ENCODE measurements around the gene NEURL2.
"Not testable (repeated sequence)": the region's sequence is repeated elsewhere in the genome, so short reads cannot be mapped to it uniquely, and the experiment has no call there.

NEURL2 gene

GRCh38 chr20:45890985-45891983 is at the start of gene NEURL2, which contains the start of gene CTSA:
NEURL2 (minus strand) TSS chr20:45891208; CDS start chr20:45890991, 217 bp downstream.
CTSA (plus strand) TSS chr20:45891335; CDS start chr20:45891569, 234 bp downstream.
- no peak for TF ChIP-seq ZNF274 (IDR thresholded peaks at IDR 0.05; ENCODE audit: low read depth, low read length)
- H3K4me3 ChIP-seq (ENCODE audit: low read length), result peak within 1 kb of the TSS; percentile 76; the same call in 1 of the 2 replicates

DNA sequence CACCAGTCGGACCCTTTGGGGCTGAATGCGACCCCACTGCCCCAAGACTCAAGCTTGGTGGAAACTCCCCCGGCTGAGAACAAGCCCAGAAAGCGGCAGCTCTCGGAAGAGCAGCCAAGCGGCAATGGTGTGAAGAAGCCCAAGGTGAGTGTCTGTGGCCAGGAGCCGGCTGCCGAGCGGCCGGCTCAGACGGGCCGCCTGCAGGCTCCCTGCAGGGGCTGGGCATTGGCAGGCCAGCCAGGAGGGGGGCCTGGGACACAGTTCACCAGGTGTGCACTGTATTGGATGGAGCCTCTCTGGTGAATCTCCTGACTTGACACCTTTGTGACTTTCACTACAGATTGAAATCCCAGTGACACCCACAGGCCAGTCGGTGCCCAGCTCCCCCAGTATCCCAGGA is 49.5 kb upstream of the NEURL2 start:
- no peak overlapping the region for H3K4me3 ChIP-seq (ENCODE audit: low read length)
- no peak for TF ChIP-seq ZNF274 (IDR thresholded peaks at IDR 0.05; ENCODE audit: low read depth, low read length)

DNA sequence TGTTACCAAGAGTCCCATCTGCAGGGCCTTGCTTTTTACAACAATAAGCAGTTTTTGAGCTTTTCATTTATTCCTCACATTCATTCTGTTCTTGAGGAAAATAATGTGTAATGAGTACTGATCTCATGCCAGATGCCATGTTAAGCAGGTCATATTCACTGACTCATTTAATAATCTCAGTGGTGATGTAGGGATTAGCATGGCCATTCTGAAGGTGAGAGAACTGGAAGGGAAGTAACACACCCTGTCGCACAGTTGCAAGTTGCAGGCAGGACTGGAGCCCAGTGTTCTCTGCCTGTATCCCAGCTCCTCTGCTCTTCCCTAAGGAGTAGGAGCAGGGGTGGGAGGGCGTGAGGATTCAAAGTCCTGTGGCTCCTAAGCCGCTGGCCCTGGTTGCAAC is 49.0 kb upstream of the NEURL2 start:
- TF ChIP-seq ZNF274 (IDR thresholded peaks at IDR 0.05; ENCODE audit: low read depth, low read length), result no peak
- no peak overlapping the region for H3K4me3 ChIP-seq (ENCODE audit: low read length)

DNA sequence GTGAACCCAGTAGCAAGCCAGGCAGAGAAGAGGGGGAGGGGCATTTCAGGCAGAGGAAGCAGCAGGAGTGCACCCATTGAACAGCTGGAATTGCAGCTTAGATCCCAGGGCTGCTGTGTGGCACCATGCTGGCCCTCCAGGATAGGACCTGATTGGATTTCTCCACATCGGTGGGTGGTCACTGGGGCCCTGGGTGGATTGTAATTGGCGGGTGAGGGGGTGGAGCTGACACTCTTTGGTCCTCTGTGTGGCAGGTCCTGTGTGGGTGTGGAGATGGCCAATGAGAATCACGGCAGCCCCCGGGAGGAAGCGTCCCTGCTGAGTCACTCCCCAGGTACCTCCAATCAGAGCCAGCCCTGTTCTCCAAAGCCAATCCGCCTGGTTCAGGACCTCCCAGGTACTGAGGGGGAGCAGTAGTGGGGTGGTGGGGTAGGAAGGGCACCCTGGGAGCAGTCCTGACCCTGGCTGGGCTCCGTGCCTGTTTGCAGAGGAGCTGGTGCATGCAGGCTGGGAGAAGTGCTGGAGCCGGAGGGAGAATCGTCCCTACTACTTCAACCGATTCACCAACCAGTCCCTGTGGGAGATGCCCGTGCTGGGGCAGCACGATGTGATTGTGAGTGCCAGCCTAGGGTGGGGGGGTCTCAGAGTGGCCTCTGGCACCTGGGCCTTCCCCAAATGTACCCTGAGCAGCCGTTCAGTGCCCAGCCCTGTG is 47.9 kb upstream of the NEURL2 start:
- no peak for TF ChIP-seq ZNF274 (IDR thresholded peaks at IDR 0.05; ENCODE audit: low read depth, low read length)
- no peak overlapping the region for H3K4me3 ChIP-seq (ENCODE audit: low read length)

DNA sequence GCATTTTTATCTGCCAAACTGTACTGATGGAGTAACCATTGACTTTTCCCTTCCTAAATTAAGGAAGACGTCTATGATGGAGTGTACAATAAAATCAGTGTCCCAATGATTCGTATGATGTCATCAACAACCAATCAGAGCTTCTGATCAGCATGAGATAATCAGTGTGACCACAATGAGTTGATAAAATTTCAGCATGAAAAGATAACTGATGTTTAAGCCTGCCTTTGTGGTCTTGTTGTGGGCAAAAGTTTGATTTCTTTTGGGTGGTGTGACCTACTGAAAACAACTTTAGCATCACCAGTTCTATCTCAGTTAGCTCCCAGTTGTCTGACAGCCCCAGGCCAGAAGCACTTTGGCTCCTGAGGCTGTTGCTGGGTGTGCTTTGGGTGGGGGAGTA is 46.8 kb upstream of the NEURL2 start:
- TF ChIP-seq ZNF274 (IDR thresholded peaks at IDR 0.05; ENCODE audit: low read depth, low read length), result no peak
- no peak overlapping the region for H3K4me3 ChIP-seq (ENCODE audit: low read length)

GRCh38 chr20:45935416-45936046 is 44.5 kb upstream of the NEURL2 start:
- TF ChIP-seq ZNF274 (IDR thresholded peaks at IDR 0.05; ENCODE audit: low read depth, low read length), result no peak

DNA sequence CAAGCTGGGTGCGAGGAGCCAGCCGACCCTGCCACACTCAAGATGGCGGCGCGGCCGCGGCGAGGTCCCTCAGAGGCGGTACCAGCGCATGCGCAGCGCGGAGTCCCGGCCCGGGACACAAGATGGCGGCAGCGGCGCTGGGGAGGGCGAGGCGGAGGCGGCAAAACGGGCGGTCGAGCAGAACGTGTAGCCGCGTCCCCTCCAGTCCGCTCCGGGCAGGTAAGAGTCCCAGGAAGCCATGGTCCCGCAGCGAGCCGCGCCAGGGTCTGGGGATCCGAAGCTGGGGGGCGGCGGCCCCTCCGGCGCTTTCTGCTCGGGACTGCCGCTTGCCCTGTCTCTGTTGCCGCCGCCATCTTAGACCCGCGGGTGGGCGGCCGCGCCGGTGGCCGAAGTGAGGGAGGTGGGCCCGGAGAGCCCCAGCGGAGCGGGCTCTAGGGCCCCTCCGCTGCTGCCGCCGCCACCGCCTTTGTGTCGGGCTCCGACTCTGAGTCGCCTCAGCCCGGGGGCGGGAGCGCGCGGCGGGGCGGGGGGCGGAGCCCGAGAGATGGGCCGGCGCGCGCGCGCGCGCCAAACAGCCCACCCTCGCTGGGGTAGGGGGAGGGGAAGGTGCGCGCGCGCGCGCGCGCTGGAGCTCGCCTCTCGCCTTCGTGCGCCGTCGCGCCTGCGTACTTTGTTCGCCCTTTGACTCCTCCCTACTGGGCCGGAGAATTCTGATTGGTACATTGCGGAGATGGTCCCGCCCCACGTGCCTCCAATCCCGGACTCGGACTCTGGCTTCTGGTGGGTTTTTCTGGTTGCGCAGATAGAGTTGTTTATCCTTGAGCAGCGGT is 43.8 kb upstream of the NEURL2 start, which contains the start of gene PCIF1:
Gene PCIF1, plus strand, starts transcription at position 98 of the 830 bp plus-strand sequence. CDS start 4,317 bp downstream, outside the sequence.
- TF ChIP-seq ZNF274 (IDR thresholded peaks at IDR 0.05; ENCODE audit: low read depth, low read length), result no peak
- H3K4me3 ChIP-seq (ENCODE audit: low read length), result peak within 1 kb of the TSS; percentile 96

More at GRCh38 chr20:45935416-45936046, 44.5 kb upstream of the NEURL2 start:
- peak overlapping the region; percentile 96 for H3K4me3 ChIP-seq (ENCODE audit: low read length)

GRCh38 chr20:45934046-45934585 is 43.1 kb upstream of the NEURL2 start:
- no peak for TF ChIP-seq ZNF274 (IDR thresholded peaks at IDR 0.05; ENCODE audit: low read depth, low read length)
- peak overlapping the region; percentile 72 for H3K4me3 ChIP-seq (ENCODE audit: low read length)

DNA sequence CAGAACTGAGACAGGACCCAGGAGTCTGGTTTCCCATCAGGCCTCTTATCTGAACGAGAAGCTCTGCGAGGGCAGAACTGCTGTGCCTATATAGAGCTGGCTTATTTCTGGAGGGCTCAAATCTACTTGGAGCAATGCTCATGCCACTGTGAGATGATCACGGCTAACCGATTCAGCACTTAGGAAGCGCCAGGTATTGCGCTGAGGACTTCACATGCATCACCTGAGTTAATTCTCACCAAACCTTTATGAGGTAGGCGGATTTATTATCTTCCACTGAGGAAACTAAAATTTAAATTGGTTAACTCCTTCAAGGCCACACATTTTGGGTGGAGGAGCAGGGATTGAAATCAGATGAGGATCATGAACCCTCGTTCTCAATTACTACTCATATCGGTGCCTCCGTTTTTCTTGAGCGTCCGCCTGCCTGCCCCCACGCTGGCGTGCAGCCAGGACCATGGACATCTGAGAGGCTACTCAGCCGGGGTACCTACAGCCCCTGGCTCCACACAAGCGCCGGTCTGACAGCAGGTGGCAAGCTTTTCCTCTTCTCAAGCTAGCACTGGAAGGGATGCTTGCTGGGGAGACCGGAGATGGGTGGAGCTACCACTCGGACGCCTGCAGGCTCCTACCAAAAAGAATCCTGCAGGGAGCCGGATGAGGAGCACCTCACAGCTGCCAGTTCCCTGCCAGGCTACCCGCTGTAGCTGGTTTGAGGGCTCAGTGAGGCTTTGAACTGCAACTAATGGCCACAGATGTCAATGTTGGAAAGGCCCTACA is 42.4 kb upstream of the NEURL2 start:
- no peak for TF ChIP-seq ZNF274 (IDR thresholded peaks at IDR 0.05; ENCODE audit: low read depth, low read length)
- H3K4me3 ChIP-seq (ENCODE audit: low read length), result peak overlapping the region; percentile 72

- not testable (repeated sequence) for H3K4me3 ChIP-seq (ENCODE audit: low read length)
These were observed 40.7 kb upstream of the NEURL2 start for GRCh38 chr20:45931680-45932079.

GRCh38 chr20:45927071-45927878 is 36.3 kb upstream of the NEURL2 start:
- no peak overlapping the region for H3K4me3 ChIP-seq (ENCODE audit: low read length)
- TF ChIP-seq ZNF274 (IDR thresholded peaks at IDR 0.05; ENCODE audit: low read depth, low read length), result no peak

DNA sequence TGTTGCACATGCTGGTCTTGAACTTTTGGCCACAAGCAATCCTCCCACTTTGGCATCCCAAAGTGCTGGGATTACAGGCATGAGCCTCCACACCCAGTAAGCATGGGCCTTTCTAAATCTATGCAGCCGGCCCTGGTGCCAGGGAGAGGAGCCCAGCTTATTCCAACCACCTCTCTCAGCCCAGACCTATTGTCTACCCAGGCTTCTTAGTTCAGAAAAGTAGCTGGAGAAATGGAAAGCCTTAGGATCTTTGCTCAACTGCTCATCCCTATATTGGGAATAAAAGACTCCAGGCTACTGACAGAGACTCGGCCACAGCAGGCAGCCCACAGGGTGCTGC is 35.7 kb upstream of the NEURL2 start:
- no peak for TF ChIP-seq ZNF274 (IDR thresholded peaks at IDR 0.05; ENCODE audit: low read depth, low read length)
- H3K4me3 ChIP-seq (ENCODE audit: low read length), result no peak overlapping the region

Data from GM08714 (cell line).